ENCODE measurements around the gene MAMDC4.

Gene MAMDC4

DNA sequence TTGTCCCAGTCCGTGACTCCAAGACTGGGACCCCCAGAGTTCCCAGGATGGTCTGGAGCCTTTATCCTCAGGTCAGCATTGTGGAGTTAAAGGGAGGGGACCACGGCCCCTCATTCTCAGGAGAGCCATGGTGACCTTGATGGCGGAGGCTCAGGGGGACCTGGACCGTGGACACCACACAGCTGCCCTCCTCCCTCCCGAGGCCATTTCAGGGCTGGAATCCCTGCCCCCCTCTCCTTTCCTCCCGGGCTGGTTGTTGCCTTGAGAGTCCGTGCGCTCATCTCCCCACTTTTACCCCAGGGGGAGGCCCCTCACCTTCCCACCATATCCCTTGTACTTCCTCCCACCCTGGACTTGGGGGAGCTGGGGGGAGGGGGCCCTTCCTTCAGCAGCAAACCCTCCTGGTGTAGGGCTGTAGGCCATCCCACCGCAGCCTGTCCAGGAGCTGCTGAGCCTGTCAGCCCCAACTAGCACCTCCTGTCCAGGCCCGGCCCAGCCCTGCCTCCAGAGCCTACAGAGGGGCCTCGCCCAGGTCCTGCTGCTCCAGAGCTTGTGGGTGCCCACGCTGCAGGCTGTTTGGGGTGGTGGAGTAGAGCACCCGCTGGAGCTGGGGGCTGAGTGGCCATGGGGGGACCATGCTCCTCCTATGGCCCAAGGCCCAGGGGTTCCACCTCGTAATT lies 24.2 kb upstream of the MAMDC4 start:
- TF ChIP-seq CTCF (IDR thresholded peaks at IDR 0.05) = no peak

DNA sequence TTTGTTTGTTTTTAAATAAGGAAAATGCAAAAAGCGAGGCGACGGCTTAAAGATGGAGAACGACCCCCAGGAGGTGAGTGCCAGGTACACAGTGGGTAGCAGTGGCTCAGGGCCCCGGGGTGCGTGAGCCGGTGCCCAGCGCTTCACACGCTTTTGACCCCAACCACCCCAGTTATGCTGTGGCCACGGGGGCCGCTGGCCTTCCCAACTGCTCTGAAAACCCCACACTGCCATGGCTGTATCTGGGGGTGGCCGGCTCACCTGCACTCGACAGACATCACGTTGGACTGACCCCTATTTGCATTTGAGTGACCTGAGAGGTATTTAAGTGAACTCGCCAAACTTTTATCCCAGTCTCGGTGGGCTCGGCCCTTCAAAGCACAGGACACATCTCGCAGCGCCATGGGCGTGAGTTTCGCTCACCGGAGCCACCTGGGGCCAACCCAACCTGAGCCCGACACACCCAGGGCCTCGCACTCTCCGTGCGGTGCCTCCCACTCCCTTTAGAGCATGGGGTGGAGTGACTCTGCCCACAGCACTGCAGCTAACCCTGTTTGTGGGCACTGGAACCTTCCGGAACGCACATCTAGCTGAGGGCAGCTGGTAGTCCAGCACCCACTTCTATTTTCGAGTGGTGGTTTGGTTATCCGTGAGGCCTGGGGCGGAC lies 23.5 kb upstream of the MAMDC4 start:
- no peak for TF ChIP-seq CTCF (IDR thresholded peaks at IDR 0.05)

- no peak for TF ChIP-seq CTCF (IDR thresholded peaks at IDR 0.05)
Measured at GRCh38 chr9:136829412-136829811, 22.7 kb upstream of the MAMDC4 start.

GRCh38 chr9:136829981-136830885 lies 21.9 kb upstream of the MAMDC4 start:
- no peak for TF ChIP-seq CTCF (IDR thresholded peaks at IDR 0.05)

DNA sequence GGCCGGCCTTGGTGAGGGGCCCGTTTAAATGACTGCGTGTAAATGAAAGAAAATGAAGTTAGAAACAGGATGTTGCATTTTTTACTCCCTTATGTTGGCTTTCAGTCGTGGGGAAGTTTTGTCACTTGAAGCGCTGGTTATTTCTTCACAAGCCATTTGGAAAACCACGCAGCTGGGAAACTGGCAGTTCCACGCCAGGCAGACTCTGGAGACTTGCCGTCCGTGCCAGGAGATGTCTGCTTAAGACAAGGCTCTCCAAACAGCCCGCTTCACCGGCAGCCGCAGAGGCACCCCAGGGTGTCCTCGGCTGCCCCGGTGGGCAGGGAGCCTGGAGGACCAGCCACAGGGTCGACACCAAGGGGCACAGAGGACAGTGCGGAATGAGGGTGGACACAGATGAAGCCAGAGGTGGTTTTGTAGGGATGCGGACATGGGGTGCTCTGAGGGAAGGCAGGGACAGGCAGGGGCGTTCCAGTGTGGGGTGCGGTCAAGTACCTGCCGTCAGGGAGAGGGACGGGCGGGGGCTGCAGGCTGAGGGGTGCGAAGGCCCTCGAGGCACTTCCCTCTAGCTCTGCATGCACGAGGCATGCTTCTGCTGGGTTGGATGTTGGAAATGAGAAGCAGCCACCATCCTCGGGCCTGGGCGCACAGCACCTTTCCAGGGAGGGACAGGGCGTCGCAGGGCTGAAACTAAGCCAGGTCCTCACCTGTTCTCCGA lies 21.0 kb upstream of the MAMDC4 start:
- TF ChIP-seq CTCF (IDR thresholded peaks at IDR 0.05) = no peak

DNA sequence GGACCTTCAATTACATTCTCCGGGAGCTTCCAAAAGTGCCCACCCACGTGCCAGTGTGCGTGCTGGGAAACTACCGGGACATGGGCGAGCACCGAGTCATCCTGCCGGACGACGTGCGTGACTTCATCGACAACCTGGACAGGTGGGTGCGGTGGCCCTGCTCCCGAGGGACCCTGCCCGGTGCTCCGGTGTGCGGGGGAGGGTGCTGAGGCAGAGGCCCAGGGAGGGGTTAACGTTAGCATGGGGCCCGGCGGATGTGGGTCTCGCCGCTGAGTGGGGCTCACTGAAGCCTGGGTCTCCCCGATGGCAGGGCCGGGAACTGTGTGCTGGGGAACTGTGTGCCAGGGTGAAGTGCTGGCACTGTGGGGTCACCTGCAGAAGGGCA lies 20.4 kb upstream of the MAMDC4 start:
- TF ChIP-seq CTCF (IDR thresholded peaks at IDR 0.05) = no peak

DNA sequence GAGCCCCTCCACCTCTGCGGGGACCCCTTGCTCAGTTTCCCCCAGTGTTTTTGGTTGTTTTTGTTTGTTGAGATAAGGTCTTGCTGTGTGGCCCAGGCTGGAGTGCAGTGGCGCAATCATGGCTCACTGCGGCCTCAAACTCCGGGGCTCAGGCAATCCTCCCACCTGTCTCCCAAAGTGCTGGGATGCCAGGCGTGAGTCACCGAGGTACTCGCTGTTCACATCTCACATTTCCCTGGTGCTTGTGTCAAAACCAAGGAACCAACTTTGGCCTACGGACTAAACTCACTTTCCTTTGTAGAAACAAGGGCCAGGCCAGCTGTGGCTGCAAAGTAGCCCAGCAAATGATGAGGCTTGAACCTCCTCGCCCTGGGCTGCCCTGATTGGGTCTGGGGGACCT lies 19.6 kb upstream of the MAMDC4 start:
- no peak for TF ChIP-seq CTCF (IDR thresholded peaks at IDR 0.05)
